HepG2 (cell line): ENCODE results near the gene ABCA8. TPM values are rescaled to one million over a fixed set of nuclear protein-coding genes. Genes with fewer than 3 reads are reported as not detected.
A peak's percentile ranks its signal among the peaks of the same experiment; 100 is the strongest.

Experiments
- ARNT2 ChIP-seq: sonication (generic); formaldehyde crosslinking; IDR thresholded peaks from 2 replicates; pipeline ENCODE4 v1.8.0; 2022; ENCODE audit warnings: mild to moderate bottlenecking, low read depth, missing genetic modification reagents, moderate library complexity
- ATF7 ChIP-seq, 2 experiments: fragments of 450-650 bp in 1 of 2; sonication (generic) in 1 of 2; formaldehyde crosslinking in 1 of 2; IDR thresholded peaks; 2 replicates each; pipeline versions ENCODE4 v1.4.0 to v1.6.1; 2016 to 2020; ENCODE audit warnings: antibody characterized with exemption in 1 of 2, mild to moderate bottlenecking in 1 of 2, missing genetic modification reagents in 1 of 2
- BRD4 ChIP-seq: sonication (generic); formaldehyde crosslinking; IDR thresholded peaks from 2 replicates; pipeline ENCODE4 v1.4.0; 2020; ENCODE audit warnings: missing genetic modification reagents
- CREB1 ChIP-seq, 2 experiments: fragments of 450-650 bp in 1 of 2; IDR thresholded peaks; 2 replicates each; pipeline ENCODE4 v1.6.1; 2016 to 2017; ENCODE audit warnings: control low read depth in 1 of 2, mild to moderate bottlenecking in 1 of 2, missing compliant biosample characterization in 1 of 2, missing genetic modification characterization in 1 of 2
- FOXJ3 ChIP-seq: sonication (generic); formaldehyde crosslinking; IDR thresholded peaks from 2 replicates; pipeline ENCODE4 v1.4.0; 2020; ENCODE audit warnings: missing genetic modification reagents, mild to moderate bottlenecking, borderline replicate concordance
- JUNB ChIP-seq: sonication (generic); formaldehyde crosslinking; IDR thresholded peaks from 2 replicates; pipeline ENCODE4 v1.8.0; 2022; ENCODE audit warnings: missing genetic modification reagents, mild to moderate bottlenecking, borderline replicate concordance
- KDM3A ChIP-seq: IDR thresholded peaks from 2 replicates; pipeline ENCODE4 v1.6.1; 2018; ENCODE audit warnings: low read depth, missing compliant biosample characterization
- MAF1 ChIP-seq: sonication (generic); formaldehyde crosslinking; IDR thresholded peaks from 2 replicates; pipeline ENCODE4 v1.5.0; 2020; ENCODE audit warnings: missing genetic modification reagents, borderline replicate concordance
- MEIS1 ChIP-seq: sonication (generic); formaldehyde crosslinking; IDR thresholded peaks from 2 replicates; pipeline ENCODE4 v1.9.0; 2021; ENCODE audit warnings: mild to moderate bottlenecking, missing genetic modification reagents, moderate library complexity, borderline replicate concordance
- MIER3 ChIP-seq: IDR thresholded peaks from 2 replicates; pipeline ENCODE4 v1.6.1; 2016; ENCODE audit warnings: missing compliant biosample characterization, borderline replicate concordance
- SMYD3 ChIP-seq: sonication (generic); formaldehyde crosslinking; IDR thresholded peaks from 2 replicates; pipeline ENCODE4 v1.8.1; 2023; ENCODE audit warnings: mild to moderate bottlenecking, missing genetic modification reagents
- SOX13 ChIP-seq, 3 experiments: fragments of 450-650 bp in 1 of 3; sonication (generic) in 1 of 3; formaldehyde crosslinking in 1 of 3; IDR thresholded peaks in 2 of 3; conservative IDR thresholded peaks in 1 of 3; 2 replicates each; pipeline versions ENCODE4 v1.5.0 to v1.6.1; 2016 to 2020; ENCODE audit warnings: antibody characterized with exemption in 1 of 3, mild to moderate bottlenecking in 1 of 3, missing compliant biosample characterization in 1 of 3, missing genetic modification reagents in 1 of 3, moderate library complexity in 1 of 3
- TBX3 ChIP-seq: fragments of 450-650 bp; IDR thresholded peaks from 2 replicates; pipeline ENCODE4 v1.6.1; 2017; ENCODE audit warnings: antibody characterized with exemption, mild to moderate bottlenecking, inconsistent platforms, borderline replicate concordance
- TCF12 ChIP-seq, 2 experiments: fragments of 450-650 bp in 1 of 2; sonication (generic) in 1 of 2; formaldehyde crosslinking in 1 of 2; IDR thresholded peaks; 2 replicates each; pipeline versions ENCODE4 v1.6.1 to v1.8.0; 2017 to 2022; ENCODE audit warnings: antibody characterized with exemption in 1 of 2, mild to moderate bottlenecking in 1 of 2, missing genetic modification reagents in 1 of 2, moderate library complexity in 1 of 2
- THYN1 ChIP-seq: sonication (generic); formaldehyde crosslinking; IDR thresholded peaks from 2 replicates; pipeline ENCODE4 v1.8.1; 2023; ENCODE audit warnings: low read depth, mild to moderate bottlenecking, moderate library complexity, missing genetic modification reagents, borderline replicate concordance
- ZFP36L1 ChIP-seq: sonication (generic); formaldehyde crosslinking; IDR thresholded peaks from 2 replicates; pipeline ENCODE4 v1.8.0; 2022; ENCODE audit warnings: mild to moderate bottlenecking, missing genetic modification reagents, moderate library complexity
- ZNF503 ChIP-seq: sonication (generic); formaldehyde crosslinking; IDR thresholded peaks from 2 replicates; pipeline ENCODE4 v1.4.0; 2020; ENCODE audit warnings: missing genetic modification reagents
- ZNF703 ChIP-seq: sonication (generic); formaldehyde crosslinking; IDR thresholded peaks from 2 replicates; pipeline ENCODE4 v1.5.1; 2020; ENCODE audit warnings: missing genetic modification reagents, mild to moderate bottlenecking, moderate library complexity, borderline replicate concordance
- ZNF878 ChIP-seq: sonication (generic); formaldehyde crosslinking; IDR thresholded peaks from 2 replicates; pipeline ENCODE4 v1.8.1; 2023; ENCODE audit warnings: mild to moderate bottlenecking, missing genetic modification reagents, moderate library complexity
- polyA plus RNA-seq, 8 experiments: library from polyadenylated mRNA; depleted of rRNA in 3 of 8; stranded (reverse) in 7 of 8; unstranded in 1 of 8; fragments of >200 nt; fragmentation: Illumina TruSeq in 4 of 8; extraction: Trizol in 4 of 8; gene quantifications; 2 replicates each; pipeline versions ENCODE4 v1.2.1 to v1.2.3, GENCODE V29; 2011 to 2016; ENCODE audit warnings: low read depth in 4 of 8, missing spikeins in 1 of 8, mixed read lengths in 1 of 8; ENCODE audit not compliant: insufficient read depth in 1 of 8
- total RNA-seq, 5 experiments: library from RNA; depleted of rRNA; stranded (reverse); fragments of >200 nt; fragmentation: Illumina TruSeq; extraction: Trizol; gene quantifications; 2 replicates each; pipeline ENCODE4 v1.2.3, GENCODE V29; 2016; ENCODE audit warnings: low read depth in 1 of 5
- TF ChIP-seq, protein P1 (sequence below): sonication (generic); formaldehyde crosslinking; IDR thresholded peaks from 2 replicates; pipeline ENCODE4 v1.4.0; 2020; ENCODE audit warnings: missing genetic modification reagents
- TF ChIP-seq, protein P2 (sequence below): sonication (generic); formaldehyde crosslinking; IDR thresholded peaks from 2 replicates; pipeline ENCODE4 v1.5.0; 2020; ENCODE audit warnings: missing genetic modification reagents, mild to moderate bottlenecking, borderline replicate concordance

Gene ABCA8
- total and polyA plus RNA-seq, 2 of the 13 experiments (the other 11 are each of a cell fraction or from before 2014, with no cell fraction given) = 0.05 to 0.18 TPM

DNA sequence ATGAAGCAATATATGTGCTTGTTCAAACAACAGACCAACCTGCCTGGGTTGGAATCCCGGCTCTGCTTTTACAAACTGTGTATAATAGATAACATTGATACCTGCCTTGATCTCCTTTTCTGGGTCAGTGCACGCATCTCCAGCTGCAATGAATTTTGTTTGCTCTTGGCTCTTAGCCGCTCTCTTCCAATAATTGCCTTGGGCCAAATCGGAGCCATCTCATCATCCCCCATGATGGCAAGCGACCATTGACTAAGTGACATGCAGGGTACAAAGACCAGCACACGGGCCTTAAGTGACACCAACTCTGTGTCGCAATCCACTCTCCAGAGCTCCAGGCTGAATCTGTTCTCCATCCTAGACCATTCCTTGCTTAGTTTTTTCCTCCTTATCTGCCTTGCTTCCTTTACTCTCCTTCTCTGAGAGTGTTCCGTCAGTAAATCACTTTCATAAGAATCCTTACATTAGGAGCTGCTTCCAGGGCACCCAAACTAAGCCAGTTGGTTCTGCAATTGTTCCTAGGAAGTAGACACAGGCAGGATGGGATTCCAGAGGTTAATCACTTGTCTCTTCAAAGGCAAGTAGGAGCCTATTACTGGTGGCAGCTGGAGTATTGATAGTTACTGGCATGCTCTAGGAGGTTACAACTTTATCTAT, 134.2 kb downstream of the ABCA8 start (continued):
- TF ChIP-seq ARNT2 (CRISPR knock-in tag) = peak; percentile 44; the same call in 1 of the 2 replicates
- peak; percentile 20; the same call in 1 of the 2 replicates for TF ChIP-seq ZNF878
- TF ChIP-seq ZFP36L1 (CRISPR knock-in tag) = no peak; the same call in 1 of the 2 replicates
- no peak; the same call in 1 of the 2 replicates for TF ChIP-seq ZNF503 (CRISPR knock-in tag)
- peak; percentile 80 for TF ChIP-seq TBX3
- TF ChIP-seq MAF1 = no peak
- TF ChIP-seq BRD4 (CRISPR knock-in tag) = peak; percentile 90
- no peak for TF ChIP-seq TCF12 (IDR thresholded peaks at IDR 0.05)
- no peak for TF ChIP-seq TCF12 (CRISPR knock-in tag; IDR thresholded peaks at IDR 0.05)
- no peak for TF ChIP-seq THYN1
- TF ChIP-seq ATF7 (IDR thresholded peaks at IDR 0.05) = peak; percentile 60
- peak; percentile 83; the same call in 1 of the 2 replicates for TF ChIP-seq ATF7 (CRISPR knock-in tag; IDR thresholded peaks at IDR 0.05)
- peak; percentile 18; the same call in 1 of the 2 replicates for TF ChIP-seq SMYD3 (CRISPR knock-in tag)
- TF ChIP-seq, protein P1, sequence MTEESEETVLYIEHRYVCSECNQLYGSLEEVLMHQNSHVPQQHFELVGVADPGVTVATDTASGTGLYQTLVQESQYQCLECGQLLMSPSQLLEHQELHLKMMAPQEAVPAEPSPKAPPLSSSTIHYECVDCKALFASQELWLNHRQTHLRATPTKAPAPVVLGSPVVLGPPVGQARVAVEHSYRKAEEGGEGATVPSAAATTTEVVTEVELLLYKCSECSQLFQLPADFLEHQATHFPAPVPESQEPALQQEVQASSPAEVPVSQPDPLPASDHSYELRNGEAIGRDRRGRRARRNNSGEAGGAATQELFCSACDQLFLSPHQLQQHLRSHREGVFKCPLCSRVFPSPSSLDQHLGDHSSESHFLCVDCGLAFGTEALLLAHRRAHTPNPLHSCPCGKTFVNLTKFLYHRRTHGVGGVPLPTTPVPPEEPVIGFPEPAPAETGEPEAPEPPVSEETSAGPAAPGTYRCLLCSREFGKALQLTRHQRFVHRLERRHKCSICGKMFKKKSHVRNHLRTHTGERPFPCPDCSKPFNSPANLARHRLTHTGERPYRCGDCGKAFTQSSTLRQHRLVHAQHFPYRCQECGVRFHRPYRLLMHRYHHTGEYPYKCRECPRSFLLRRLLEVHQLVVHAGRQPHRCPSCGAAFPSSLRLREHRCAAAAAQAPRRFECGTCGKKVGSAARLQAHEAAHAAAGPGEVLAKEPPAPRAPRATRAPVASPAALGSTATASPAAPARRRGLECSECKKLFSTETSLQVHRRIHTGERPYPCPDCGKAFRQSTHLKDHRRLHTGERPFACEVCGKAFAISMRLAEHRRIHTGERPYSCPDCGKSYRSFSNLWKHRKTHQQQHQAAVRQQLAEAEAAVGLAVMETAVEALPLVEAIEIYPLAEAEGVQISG (CRISPR knock-in tag) = peak; percentile 81
- no peak for TF ChIP-seq JUNB
- TF ChIP-seq, protein P2, sequence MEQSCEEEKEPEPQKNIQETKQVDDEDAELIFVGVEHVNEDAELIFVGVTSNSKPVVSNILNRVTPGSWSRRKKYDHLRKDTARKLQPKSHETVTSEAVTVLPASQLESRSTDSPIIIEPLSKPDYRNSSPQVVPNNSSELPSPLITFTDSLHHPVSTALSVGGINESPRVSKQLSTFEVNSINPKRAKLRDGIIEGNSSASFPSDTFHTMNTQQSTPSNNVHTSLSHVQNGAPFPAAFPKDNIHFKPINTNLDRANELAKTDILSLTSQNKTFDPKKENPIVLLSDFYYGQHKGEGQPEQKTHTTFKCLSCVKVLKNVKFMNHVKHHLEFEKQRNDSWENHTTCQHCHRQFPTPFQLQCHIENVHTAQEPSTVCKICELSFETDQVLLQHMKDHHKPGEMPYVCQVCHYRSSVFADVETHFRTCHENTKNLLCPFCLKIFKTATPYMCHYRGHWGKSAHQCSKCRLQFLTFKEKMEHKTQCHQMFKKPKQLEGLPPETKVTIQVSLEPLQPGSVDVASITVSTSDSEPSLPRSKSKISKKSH (CRISPR knock-in tag) = no peak
- TF ChIP-seq KDM3A (CRISPR knock-in tag) = 0 out of 2 replicates have a peak, but pooled peaks have one; percentile 59
- peak; percentile 88; the same call in 1 of the 2 replicates for TF ChIP-seq MEIS1 (CRISPR knock-in tag)
- no peak for TF ChIP-seq ZNF703
- peak; percentile 47; the same call in 1 of the 2 replicates for TF ChIP-seq FOXJ3 (CRISPR knock-in tag)
- TF ChIP-seq CREB1 (IDR thresholded peaks at IDR 0.05) = 0 out of 2 replicates have a peak, but pooled peaks have one; percentile 24
- peak; percentile 78 for TF ChIP-seq CREB1 (CRISPR knock-in tag; IDR thresholded peaks at IDR 0.05)
- peak; percentile 78 for TF ChIP-seq SOX13 (IDR thresholded peaks at IDR 0.05)
- peak in 1 of 2 experiments; percentile 87; a peak in 2 of 4 replicates for TF ChIP-seq SOX13 (CRISPR knock-in tag; conservative IDR thresholded peaks at IDR 0.05 in 1 of 2, IDR thresholded peaks at IDR 0.05 in 1 of 2)
- peak; percentile 87 for TF ChIP-seq MIER3 (CRISPR knock-in tag)
